Endothelial cell of umbilical vein (primary cell): ENCODE measurements around the gene PLAAT3.

ENCODE experiments used
- CTCF ChIP-seq, 2 donors: IDR thresholded peaks; 1 replicate in 1 of 2; 2 replicates in 1 of 2; pipeline ENCODE4 v1.5.1; 2011; ENCODE audit warnings: low read length in 2 of 2, mild to moderate bottlenecking in 2 of 2, moderate library complexity in 2 of 2, control low read depth in 1 of 2, inconsistent platforms in 1 of 2, low read depth in 1 of 2; ENCODE audit not compliant: insufficient read depth in 1 of 2; ENCODE audit errors: extremely low read depth in 1 of 2
- EZH2 ChIP-seq: IDR thresholded peaks from 2 replicates; pipeline ENCODE4 v1.6.1; 2012; ENCODE audit warnings: borderline replicate concordance, low read depth, mild to moderate bottlenecking, moderate library complexity, low read length, inconsistent platforms; ENCODE audit not compliant: severe bottlenecking
- JUN ChIP-seq: IDR thresholded peaks from 2 replicates; pipeline ENCODE4 v1.6.1; 2011; ENCODE audit warnings: borderline replicate concordance, low read depth; ENCODE audit not compliant: insufficient read length, insufficient read depth
- POLR2A ChIP-seq: IDR thresholded peaks from 2 replicates; pipeline ENCODE4 v1.6.1; 2012; ENCODE audit warnings: low read depth, mild to moderate bottlenecking, control low read depth, low read length
- POLR2AphosphoS5 ChIP-seq: IDR thresholded peaks from 2 replicates; pipeline ENCODE4 v1.6.1; 2012; ENCODE audit warnings: low read depth, mild to moderate bottlenecking, control low read depth, low read length, moderate library complexity; ENCODE audit not compliant: insufficient read depth

GRCh38 chr11:63563201-63564055 is 50.8 kb downstream of the PLAAT3 start, which contains the start of gene PLAAT2:
- TF ChIP-seq EZH2 (no peak), CTCF (IDR thresholded peaks at IDR 0.05; ENCODE audit: extremely low read depth in 1 of 2, insufficient read depth in 1 of 2, low read depth in 1 of 2, low read length in 2 of 2) (no peak), POLR2A (no peak), POLR2AphosphoS5 (no peak), JUN (no peak)
